Renal cortex interstitium (tissue), 11 donors: ENCODE measurements around the gene SH3RF1. TPM values are rescaled to one million over a fixed set of nuclear protein-coding genes. Genes with fewer than 3 reads are reported as not detected.

Source experiments
- DNase-seq, 11 donors: peaks; one replicate each; pipeline ENCODE4 v3.0.0-alpha.2; 2013; ENCODE audit warnings: low read depth in 9 of 11, low spot score in 4 of 11; ENCODE audit errors: extremely low read depth in 1 of 11
- polyA plus RNA-seq, 3 donors: library from polyadenylated mRNA; unstranded; fragments of 120-200 nt; gene quantifications; one replicate each; pipeline ENCODE4 v1.2.1, GENCODE V29; 2013; ENCODE audit not compliant: insufficient read length in 3 of 3

SH3RF1 gene
- polyA plus RNA-seq, 3 donors: 27.7 to 33.3 (median 31.3) TPM

DNA sequence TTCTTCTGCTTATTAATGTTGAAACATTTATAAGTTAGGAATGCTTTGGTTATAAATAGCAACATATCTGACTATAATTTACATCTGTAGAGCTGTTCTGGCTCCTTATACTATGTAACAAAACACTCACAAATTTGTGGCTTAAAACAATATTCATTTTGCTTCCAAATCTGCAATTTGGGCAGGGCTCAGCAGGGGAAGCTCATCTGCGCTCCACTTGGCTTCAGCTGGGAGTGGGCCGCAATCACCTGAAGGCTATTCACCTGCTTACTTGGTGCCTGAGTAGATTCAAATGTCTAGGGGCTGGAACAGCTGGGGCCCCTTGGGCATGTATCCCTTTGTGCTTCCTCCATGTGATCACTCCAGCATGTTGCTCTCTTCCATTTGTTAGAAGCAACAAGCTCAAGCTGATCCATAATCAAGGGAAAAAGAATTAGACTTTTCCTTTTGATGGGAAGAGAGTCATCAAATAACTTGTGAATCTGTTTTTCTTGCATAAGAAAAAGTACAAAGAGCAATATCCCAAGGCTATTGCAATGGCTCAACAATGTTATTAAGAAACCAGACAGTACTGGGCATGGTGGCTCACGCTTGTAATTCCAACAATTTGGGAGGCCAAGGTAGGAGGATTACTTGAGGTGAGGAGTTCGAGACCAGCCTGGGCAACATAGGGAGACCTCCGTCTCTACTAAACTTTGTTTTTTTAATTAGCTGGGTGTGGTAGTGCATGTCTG is 225.9 kb downstream of the SH3RF1 start:
- DNase-seq: no peak
